ENCODE data around the gene KRT37. TPM values are rescaled to one million over a fixed set of nuclear protein-coding genes. Genes with fewer than 3 reads are reported as not detected.

The KRT37 gene
- total RNA-seq, 1 experiment from 2014 or later, result not detected

DNA sequence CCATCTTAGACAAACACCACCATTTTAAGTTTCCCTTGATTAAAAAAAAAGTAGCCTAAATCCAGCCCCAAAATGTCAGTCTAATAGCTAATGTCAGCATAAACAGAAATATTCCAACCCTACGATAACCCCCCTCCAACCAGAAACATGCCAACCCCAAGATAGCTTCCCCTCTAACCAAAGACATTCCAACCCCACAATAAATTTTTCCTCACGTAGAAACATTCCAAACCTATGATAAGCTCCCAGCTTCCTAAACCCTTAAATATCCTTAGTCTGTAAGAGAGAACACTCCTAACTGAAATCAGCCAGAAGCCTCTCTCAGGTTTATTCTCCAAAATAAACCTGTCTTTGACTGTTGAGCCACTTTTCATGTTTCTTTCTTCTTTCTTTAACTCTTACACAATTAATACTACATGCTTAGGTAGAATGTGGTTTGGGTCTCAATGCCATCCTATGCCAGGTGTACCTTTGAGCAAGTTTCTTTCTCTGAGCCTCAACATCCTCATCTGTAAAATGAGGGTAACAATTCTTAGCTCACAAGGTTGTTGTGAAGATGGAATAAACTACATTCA lies 26.9 kb upstream of the KRT37 start:
- no peaks in the 10 kb centered on the region for H3K27me3 ChIP-seq (ENCODE audit: control insufficient read depth, insufficient read depth, low read length)
- TF ChIP-seq SIN3A (IDR thresholded peaks at IDR 0.05; ENCODE audit: borderline replicate concordance, insufficient read depth, low read depth, low read length) (no peak), POLR2AphosphoS5 (IDR thresholded peaks at IDR 0.05; ENCODE audit: low read depth, low read length) (no peak), TCF7L2 (IDR thresholded peaks at IDR 0.05; ENCODE audit: low read depth, low read length) (no peak)
- TF ChIP-seq, protein P1, sequence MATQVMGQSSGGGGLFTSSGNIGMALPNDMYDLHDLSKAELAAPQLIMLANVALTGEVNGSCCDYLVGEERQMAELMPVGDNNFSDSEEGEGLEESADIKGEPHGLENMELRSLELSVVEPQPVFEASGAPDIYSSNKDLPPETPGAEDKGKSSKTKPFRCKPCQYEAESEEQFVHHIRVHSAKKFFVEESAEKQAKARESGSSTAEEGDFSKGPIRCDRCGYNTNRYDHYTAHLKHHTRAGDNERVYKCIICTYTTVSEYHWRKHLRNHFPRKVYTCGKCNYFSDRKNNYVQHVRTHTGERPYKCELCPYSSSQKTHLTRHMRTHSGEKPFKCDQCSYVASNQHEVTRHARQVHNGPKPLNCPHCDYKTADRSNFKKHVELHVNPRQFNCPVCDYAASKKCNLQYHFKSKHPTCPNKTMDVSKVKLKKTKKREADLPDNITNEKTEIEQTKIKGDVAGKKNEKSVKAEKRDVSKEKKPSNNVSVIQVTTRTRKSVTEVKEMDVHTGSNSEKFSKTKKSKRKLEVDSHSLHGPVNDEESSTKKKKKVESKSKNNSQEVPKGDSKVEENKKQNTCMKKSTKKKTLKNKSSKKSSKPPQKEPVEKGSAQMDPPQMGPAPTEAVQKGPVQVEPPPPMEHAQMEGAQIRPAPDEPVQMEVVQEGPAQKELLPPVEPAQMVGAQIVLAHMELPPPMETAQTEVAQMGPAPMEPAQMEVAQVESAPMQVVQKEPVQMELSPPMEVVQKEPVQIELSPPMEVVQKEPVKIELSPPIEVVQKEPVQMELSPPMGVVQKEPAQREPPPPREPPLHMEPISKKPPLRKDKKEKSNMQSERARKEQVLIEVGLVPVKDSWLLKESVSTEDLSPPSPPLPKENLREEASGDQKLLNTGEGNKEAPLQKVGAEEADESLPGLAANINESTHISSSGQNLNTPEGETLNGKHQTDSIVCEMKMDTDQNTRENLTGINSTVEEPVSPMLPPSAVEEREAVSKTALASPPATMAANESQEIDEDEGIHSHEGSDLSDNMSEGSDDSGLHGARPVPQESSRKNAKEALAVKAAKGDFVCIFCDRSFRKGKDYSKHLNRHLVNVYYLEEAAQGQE (IDR thresholded peaks at IDR 0.05; ENCODE audit: insufficient read depth in 1 of 2, low read depth in 2 of 2, low read length in 1 of 2), result no peak
- TF ChIP-seq, protein P2, sequence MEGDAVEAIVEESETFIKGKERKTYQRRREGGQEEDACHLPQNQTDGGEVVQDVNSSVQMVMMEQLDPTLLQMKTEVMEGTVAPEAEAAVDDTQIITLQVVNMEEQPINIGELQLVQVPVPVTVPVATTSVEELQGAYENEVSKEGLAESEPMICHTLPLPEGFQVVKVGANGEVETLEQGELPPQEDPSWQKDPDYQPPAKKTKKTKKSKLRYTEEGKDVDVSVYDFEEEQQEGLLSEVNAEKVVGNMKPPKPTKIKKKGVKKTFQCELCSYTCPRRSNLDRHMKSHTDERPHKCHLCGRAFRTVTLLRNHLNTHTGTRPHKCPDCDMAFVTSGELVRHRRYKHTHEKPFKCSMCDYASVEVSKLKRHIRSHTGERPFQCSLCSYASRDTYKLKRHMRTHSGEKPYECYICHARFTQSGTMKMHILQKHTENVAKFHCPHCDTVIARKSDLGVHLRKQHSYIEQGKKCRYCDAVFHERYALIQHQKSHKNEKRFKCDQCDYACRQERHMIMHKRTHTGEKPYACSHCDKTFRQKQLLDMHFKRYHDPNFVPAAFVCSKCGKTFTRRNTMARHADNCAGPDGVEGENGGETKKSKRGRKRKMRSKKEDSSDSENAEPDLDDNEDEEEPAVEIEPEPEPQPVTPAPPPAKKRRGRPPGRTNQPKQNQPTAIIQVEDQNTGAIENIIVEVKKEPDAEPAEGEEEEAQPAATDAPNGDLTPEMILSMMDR (IDR thresholded peaks at IDR 0.05), result no peak
- CTCF ChIA-PET, result no interaction called here
- no TSS peak for BruUV-seq (replicated peaks)
- peaks cover 5% of the 10 kb centered on the region; the same call in 1 of the 2 replicates for H3K9me3 ChIP-seq (ENCODE audit: control insufficient read depth, insufficient read depth, low read depth, low read length)
- ATAC-seq, result no peak
- H3K27ac ChIP-seq (ENCODE audit: low read length), result no peak overlapping the region
- intact Hi-C loops (cut with micrococcal nuclease; ENCODE audit: unreplicated experiment), result no loop called here
- H3K36me3 ChIP-seq (ENCODE audit: control insufficient read depth, insufficient read depth, low read length), result no peaks in the 10 kb centered on the region
- in situ Hi-C loops (cut with HindIII; ENCODE audit: low pct_unique_long_range_greater_than_20kb, low sequenced_read_pairs), result no loop called here
- no peaks in the 10 kb centered on the region for H3K4me1 ChIP-seq (ENCODE audit: control insufficient read depth, insufficient read depth, low read length)
- no peak for DNase-seq (ENCODE audit: low read depth, low spot score)
- no peak overlapping the region for H3K4me3 ChIP-seq (ENCODE audit: low read depth in 2 of 2, low read length in 2 of 2)
- POLR2A ChIA-PET, result no interaction called here

GRCh38 chr17:41449008-41449407 lies 24.6 kb upstream of the KRT37 start:
- in situ Hi-C loops (cut with HindIII; ENCODE audit: low pct_unique_long_range_greater_than_20kb, low sequenced_read_pairs) (no loop called here), intact Hi-C loops (cut with micrococcal nuclease; ENCODE audit: unreplicated experiment) (loop anchor here (10.0 kb wide), 1 partner anchor 64 kb away; the partner anchor contains the start of gene KRT34)
- no peak overlapping the region for H3K27ac ChIP-seq (ENCODE audit: low read length)
- H3K27me3 ChIP-seq (ENCODE audit: control insufficient read depth, insufficient read depth, low read length), result no peaks in the 10 kb centered on the region
- DNase-seq (ENCODE audit: low read depth, low spot score) (no peak), ATAC-seq (peak; percentile 51; the same call in 1 of the 2 replicates)
- no TSS peak for BruUV-seq (replicated peaks)
- H3K9me3 ChIP-seq (ENCODE audit: control insufficient read depth, insufficient read depth, low read depth, low read length), result peaks cover 5% of the 10 kb centered on the region; the same call in 1 of the 2 replicates
- no peak overlapping the region for H3K4me3 ChIP-seq (ENCODE audit: low read depth in 2 of 2, low read length in 2 of 2)
- no peaks in the 10 kb centered on the region for H3K4me1 ChIP-seq (ENCODE audit: control insufficient read depth, insufficient read depth, low read length)
- CTCF ChIA-PET, result interaction anchor here (0.7 kb wide), 1 partner anchor 18 kb away, joined by 3 read pairs; no protein-coding TSS in a partner anchor
- H3K36me3 ChIP-seq (ENCODE audit: control insufficient read depth, insufficient read depth, low read length), result no peaks in the 10 kb centered on the region
- TF ChIP-seq, protein P1 (IDR thresholded peaks at IDR 0.05; ENCODE audit: insufficient read depth in 1 of 2, low read depth in 2 of 2, low read length in 1 of 2), result no peak
- TF ChIP-seq, protein P2 (IDR thresholded peaks at IDR 0.05), result no peak
- TF ChIP-seq TCF7L2 (IDR thresholded peaks at IDR 0.05; ENCODE audit: low read depth, low read length), result no peak
- no peak for TF ChIP-seq POLR2AphosphoS5 (IDR thresholded peaks at IDR 0.05; ENCODE audit: low read depth, low read length)
- TF ChIP-seq SIN3A (IDR thresholded peaks at IDR 0.05; ENCODE audit: borderline replicate concordance, insufficient read depth, low read depth, low read length), result no peak
- POLR2A ChIA-PET, result no interaction called here
